ENCODE results near the gene LHX5. TPM values are rescaled to one million over a fixed set of nuclear protein-coding genes. Genes with fewer than 3 reads are reported as not detected.

LHX5 gene
- total RNA-seq, 1 experiment from 2014 or later: 1.9 TPM

GRCh38 chr12:113440947-113441782, 30.5 kb downstream of the LHX5 start:
- H4K5ac ChIP-seq (ENCODE audit: insufficient read length, low read depth, low read length): no peak overlapping the region
- H3K9me3 Mint-ChIP-seq: no peaks in the 10 kb centered on the region; a peak in 1 of 5 replicates
- H3K18ac ChIP-seq (ENCODE audit: insufficient read length, low read depth, low read length): no peak overlapping the region
- H4K20me1 ChIP-seq (ENCODE audit: control insufficient read depth, insufficient read depth, insufficient read length): no peaks in the 10 kb centered on the region
- no peak overlapping the region for H3K4me3 Mint-ChIP-seq
- H3K14ac ChIP-seq (ENCODE audit: insufficient read depth, low read length): no peak overlapping the region
- H3K79me1 ChIP-seq (ENCODE audit: insufficient read depth, low read depth, low read length, poor library complexity, severe bottlenecking): no peaks in the 10 kb centered on the region
- H2BK5ac ChIP-seq (ENCODE audit: insufficient read length, low read length): no peak overlapping the region
- peaks cover 26% of the 10 kb centered on the region for H3K27me3 Mint-ChIP-seq (ENCODE audit: low read depth)
- H4K8ac ChIP-seq (replicated peaks; ENCODE audit: insufficient read length, low read depth, low read length): no peak overlapping the region
- no peaks in the 10 kb centered on the region for H3K79me2 ChIP-seq (ENCODE audit: insufficient read depth, low read length)
- no peak overlapping the region for H2BK12ac ChIP-seq (ENCODE audit: insufficient read length, low read depth, low read length)
- no peak overlapping the region for H3K56ac ChIP-seq (ENCODE audit: insufficient read length, low read depth, low read length)
- no peaks in the 10 kb centered on the region for H3K9me3 ChIP-seq (ENCODE audit: control insufficient read depth, low read depth, low read length)
- no peaks in the 10 kb centered on the region for H3K23me2 ChIP-seq (ENCODE audit: insufficient read length, low read depth, low read length, poor library complexity, severe bottlenecking)
- no peak overlapping the region for H3K23ac ChIP-seq (ENCODE audit: insufficient read length, low read depth, low read length)
- H2BK20ac ChIP-seq (ENCODE audit: low read depth, low read length, poor library complexity, severe bottlenecking): no peak overlapping the region
- no peak overlapping the region for H2AK5ac ChIP-seq (ENCODE audit: insufficient read length, low read length)
- H3K27ac Mint-ChIP-seq: no peak overlapping the region
- H2BK120ac ChIP-seq (ENCODE audit: low read depth, low read length, poor library complexity, severe bottlenecking): no peak overlapping the region
- H4K91ac ChIP-seq (ENCODE audit: insufficient read length, low read depth, low read length): no peak overlapping the region
- TF ChIP-seq, protein P1, sequence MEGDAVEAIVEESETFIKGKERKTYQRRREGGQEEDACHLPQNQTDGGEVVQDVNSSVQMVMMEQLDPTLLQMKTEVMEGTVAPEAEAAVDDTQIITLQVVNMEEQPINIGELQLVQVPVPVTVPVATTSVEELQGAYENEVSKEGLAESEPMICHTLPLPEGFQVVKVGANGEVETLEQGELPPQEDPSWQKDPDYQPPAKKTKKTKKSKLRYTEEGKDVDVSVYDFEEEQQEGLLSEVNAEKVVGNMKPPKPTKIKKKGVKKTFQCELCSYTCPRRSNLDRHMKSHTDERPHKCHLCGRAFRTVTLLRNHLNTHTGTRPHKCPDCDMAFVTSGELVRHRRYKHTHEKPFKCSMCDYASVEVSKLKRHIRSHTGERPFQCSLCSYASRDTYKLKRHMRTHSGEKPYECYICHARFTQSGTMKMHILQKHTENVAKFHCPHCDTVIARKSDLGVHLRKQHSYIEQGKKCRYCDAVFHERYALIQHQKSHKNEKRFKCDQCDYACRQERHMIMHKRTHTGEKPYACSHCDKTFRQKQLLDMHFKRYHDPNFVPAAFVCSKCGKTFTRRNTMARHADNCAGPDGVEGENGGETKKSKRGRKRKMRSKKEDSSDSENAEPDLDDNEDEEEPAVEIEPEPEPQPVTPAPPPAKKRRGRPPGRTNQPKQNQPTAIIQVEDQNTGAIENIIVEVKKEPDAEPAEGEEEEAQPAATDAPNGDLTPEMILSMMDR (conservative IDR thresholded peaks at IDR 0.05): no peak
- H3K27ac ChIP-seq (ENCODE audit: insufficient read length, low read depth, low read length): no peak overlapping the region
- H3K4ac ChIP-seq (ENCODE audit: low read depth, low read length): no peak overlapping the region
- H3K4me2 ChIP-seq (ENCODE audit: insufficient read depth, insufficient read length, low read length): no peak overlapping the region
- H3K36me3 Mint-ChIP-seq (ENCODE audit: insufficient read depth in 1 of 3, low read depth in 3 of 3): no peaks in the 10 kb centered on the region; a peak in 1 of 7 replicates
- no peak overlapping the region for H3K9ac ChIP-seq (ENCODE audit: extremely low read depth, insufficient read length, low read length)
- H2AFZ ChIP-seq (ENCODE audit: low read length): no peak overlapping the region
- no peaks in the 10 kb centered on the region for H3K4me1 ChIP-seq (ENCODE audit: insufficient read depth, low read length)
- no peak overlapping the region for H2BK15ac ChIP-seq (ENCODE audit: low read depth, low read length)
- H3K4me1 Mint-ChIP-seq: peaks cover 3 to 6% of the 10 kb centered on the region in 2 experiments; a peak in 2 of 4 replicates
- no peak overlapping the region for H3T11ph ChIP-seq (ENCODE audit: low read length)
- no peak for DNase-seq
- no CpG with 5 or more reads among the region's 14 CpGs for WGBS (ENCODE audit: extremely low coverage, insufficient read length, low lambda C conversion rate)
- H3K27me3 ChIP-seq (ENCODE audit: insufficient read depth, low read length): no peaks in the 10 kb centered on the region
